Measurements from ENCODE around the gene ZBTB40.

The ZBTB40 gene

GRCh38 chr1:22537441-22538139, 85.9 kb downstream of the ZBTB40 start:
- DNase-seq: no peak

- no peak for DNase-seq
These were observed 88.0 kb downstream of the ZBTB40 start for GRCh38 chr1:22539510-22540118.

GRCh38 chr1:22540337-22540736, 88.7 kb downstream of the ZBTB40 start:
- DNase-seq: no peak

- no peak for DNase-seq
These were observed 91.2 kb downstream of the ZBTB40 start for GRCh38 chr1:22542886-22543285.

GRCh38 chr1:22543679-22544078, 92.0 kb downstream of the ZBTB40 start:
- no peak for DNase-seq

GRCh38 chr1:22544606-22545005, 93.0 kb downstream of the ZBTB40 start:
- no peak for DNase-seq

GRCh38 chr1:22545141-22545540, 93.5 kb downstream of the ZBTB40 start:
- no peak for DNase-seq

GRCh38 chr1:22547186-22547817, 95.7 kb downstream of the ZBTB40 start:
- no peak for DNase-seq

GRCh38 chr1:22547818-22548462, 96.3 kb downstream of the ZBTB40 start:
- no peak for DNase-seq

- DNase-seq: no peak
These were observed 98.4 kb downstream of the ZBTB40 start for GRCh38 chr1:22550021-22550420.

- no peak for DNase-seq
These were observed 99.9 kb downstream of the ZBTB40 start for GRCh38 chr1:22551591-22551990.

- no peak for DNase-seq
These were observed 100.4 kb downstream of the ZBTB40 start for GRCh38 chr1:22552021-22552420.

GRCh38 chr1:22553104-22553880, 101.6 kb downstream of the ZBTB40 start:
- DNase-seq: no peak

GRCh38 chr1:22553991-22554522, 102.4 kb downstream of the ZBTB40 start:
- no peak for DNase-seq

- DNase-seq: no peak
These were observed 103.7 kb downstream of the ZBTB40 start for GRCh38 chr1:22555371-22555656.

GRCh38 chr1:22556391-22557104, 104.9 kb downstream of the ZBTB40 start:
- DNase-seq: no peak

- no peak for DNase-seq
These were observed 105.8 kb downstream of the ZBTB40 start for GRCh38 chr1:22557341-22557950.

- DNase-seq: no peak
These were observed 111.2 kb downstream of the ZBTB40 start, which contains the start of gene EPHA8 for GRCh38 chr1:22562584-22563583. Gene EPHA8 (plus strand): TSS chr1:22563489. CDS start chr1:22563636, 147 bp downstream.

GRCh38 chr1:22563671-22564602, 112.3 kb downstream of the ZBTB40 start:
- DNase-seq: no peak
